PFSK-1 (cell line): ENCODE data around the gene GFY.

Experiments
- FOXP2 ChIP-seq: optimal IDR thresholded peaks from 2 replicates; pipeline ENCODE3; 2011; ENCODE audit warnings: borderline replicate concordance, control low read depth, inconsistent platforms; ENCODE audit not compliant: insufficient read depth; ENCODE audit errors: extremely low read length, extremely low read depth
- POLR2AphosphoS5 ChIP-seq: IDR thresholded peaks from 2 replicates; pipeline ENCODE4 v1.6.1; 2012; ENCODE audit warnings: low read depth, mild to moderate bottlenecking, control low read depth, low read length, moderate library complexity
- REST ChIP-seq, 2 experiments: IDR thresholded peaks; 2 replicates each; pipeline versions ENCODE4 v1.6.1 to v1.8.0; 2011 to 2012; ENCODE audit warnings: low read depth in 2 of 2, low read length in 2 of 2, control low read depth in 1 of 2, inconsistent platforms in 1 of 2, mild to moderate bottlenecking in 1 of 2, moderate library complexity in 1 of 2; ENCODE audit not compliant: insufficient read depth in 1 of 2
- SIN3A ChIP-seq: IDR thresholded peaks from 2 replicates; pipeline ENCODE4 v1.6.1; 2012; ENCODE audit warnings: mild to moderate bottlenecking, low read length, moderate library complexity, borderline replicate concordance; ENCODE audit not compliant: insufficient read depth
- TAF1 ChIP-seq: IDR thresholded peaks from 2 replicates; pipeline ENCODE4 v1.6.1; 2012; ENCODE audit warnings: low read length, control low read depth, borderline replicate concordance; ENCODE audit not compliant: insufficient read depth

The GFY gene

DNA sequence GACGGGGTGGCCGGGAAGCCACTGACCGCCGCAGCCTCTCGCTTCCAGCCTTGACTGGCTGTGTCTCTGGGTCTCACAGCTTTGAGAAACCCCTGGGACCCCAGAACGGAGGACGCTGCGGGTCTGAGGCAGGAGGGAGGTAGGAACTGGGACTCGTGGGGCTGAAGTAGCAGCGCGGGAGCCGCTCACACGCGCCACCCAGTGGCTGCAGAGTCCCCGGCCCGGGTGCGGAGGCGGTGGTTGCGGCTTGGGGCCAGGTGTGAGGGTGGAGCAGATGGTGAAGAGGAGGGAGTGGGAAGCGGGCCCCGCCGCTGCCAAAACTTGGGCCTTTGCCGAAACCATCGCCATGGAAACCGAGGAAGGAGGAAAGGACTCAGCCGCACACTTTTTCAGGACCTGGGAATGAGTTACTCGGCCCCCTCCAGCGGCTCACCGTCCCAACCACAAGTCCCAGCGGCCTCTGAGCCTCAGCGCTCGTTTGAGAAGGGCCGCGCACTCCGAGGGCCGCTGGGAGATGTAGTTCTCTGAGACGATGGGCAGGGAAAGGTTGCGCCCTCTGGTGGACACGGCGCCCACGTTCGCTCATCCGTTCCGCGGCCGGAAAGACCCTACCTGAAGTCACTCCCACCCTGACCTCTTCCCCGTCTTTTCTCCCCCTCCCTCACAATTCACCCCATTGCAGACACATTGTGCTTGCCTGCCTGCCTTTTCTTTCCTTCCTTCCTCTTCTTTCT, 18.3 kb downstream of the GFY start:
- TF ChIP-seq REST (IDR thresholded peaks at IDR 0.05; ENCODE audit: insufficient read depth in 1 of 2, low read depth in 2 of 2, low read length in 2 of 2) (0 out of 4 replicates have a peak, but pooled peaks of 1 of the 2 experiments have one; percentile 39), POLR2AphosphoS5 (no peak)

GRCh38 chr19:49445997-49446396, 20.8 kb downstream of the GFY start:
- TF ChIP-seq POLR2AphosphoS5 (no peak), REST (IDR thresholded peaks at IDR 0.05; ENCODE audit: insufficient read depth in 1 of 2, low read depth in 2 of 2, low read length in 2 of 2) (no peak)

- no peak for TF ChIP-seq TAF1
These were observed 22.6 kb downstream of the GFY start for GRCh38 chr19:49447485-49448431.

GRCh38 chr19:49448432-49448786, 23.2 kb downstream of the GFY start:
- TF ChIP-seq REST (IDR thresholded peaks at IDR 0.05; ENCODE audit: insufficient read depth in 1 of 2, low read depth in 2 of 2, low read length in 2 of 2): no peak
- no peak for TF ChIP-seq POLR2AphosphoS5
- TF ChIP-seq SIN3A: no peak
- TF ChIP-seq TAF1: no peak
- TF ChIP-seq FOXP2: no peak

- TF ChIP-seq TAF1: no peak
- no peak for TF ChIP-seq POLR2AphosphoS5
- no peak for TF ChIP-seq SIN3A
- no peak for TF ChIP-seq FOXP2
- TF ChIP-seq REST (IDR thresholded peaks at IDR 0.05; ENCODE audit: insufficient read depth in 1 of 2, low read depth in 2 of 2, low read length in 2 of 2): no peak
These were observed 25.2 kb downstream of the GFY start for GRCh38 chr19:49450405-49450804.
